Caco-2 (cell line): ENCODE results near the gene ID1. TPM values are rescaled to one million over a fixed set of nuclear protein-coding genes. Genes with fewer than 3 reads are reported as not detected.
"Not testable (repeated sequence)": the region's sequence is repeated elsewhere in the genome, so short reads cannot be mapped to it uniquely, and the experiment has no call there.

Experiments
- BruUV-seq: library from RNA; stranded (reverse); fragments of 400-500 nt; replicated peaks from 2 replicates; lab custom pipeline; 2021; lab: Mats Ljungman, UMichigan
- CTCF ChIA-PET: fragments of 300-600 bp; sonication (Branson Sonifier 250); formaldehyde crosslinking; loops from one replicate; lab custom pipeline; 2022; ENCODE audit warnings: antibody characterized with exemption; lab: Charles Lee
- POLR2A ChIA-PET: fragments of 300-600 bp; sonication (Branson Sonifier 250); formaldehyde crosslinking; loops from one replicate; lab custom pipeline; 2022; ENCODE audit warnings: antibody characterized with exemption; lab: Charles Lee
- DNase-seq, 2 experiments: peaks; one replicate each; pipeline versions ENCODE4 v3.0.0 to v3.0.0-alpha.2; 2020 to 2022
- H3K27me3 ChIP-seq: replicated peaks from 2 replicates; pipeline ENCODE4 v1.6.0; 2011; ENCODE audit warnings: low read length; ENCODE audit not compliant: control insufficient read depth, insufficient read depth
- H3K36me3 ChIP-seq: 2 replicates; pipeline ENCODE4 v1.5.1; 2011; ENCODE audit warnings: low read length; ENCODE audit not compliant: control insufficient read depth, insufficient read depth
- H3K4me1 ChIP-seq: fragments of 250-450 bp; sonication (Bioruptor Pico); 2 replicates; pipeline ENCODE4 v1.5.1; 2020; ENCODE audit warnings: mild to moderate bottlenecking
- H3K4me3 ChIP-seq: 2 replicates; pipeline ENCODE4 v1.5.1; 2011; ENCODE audit warnings: low read depth, mild to moderate bottlenecking, control low read depth, low read length
- H3K9me3 ChIP-seq: fragments of 250-450 bp; sonication (Bioruptor Pico); 2 replicates; pipeline ENCODE4 v1.5.1; 2020; ENCODE audit warnings: mild to moderate bottlenecking, moderate library complexity
- H3K27ac Mint-ChIP-seq: one replicate; pipeline ENCODE4 v1.8.0; 2022; ENCODE audit warnings: mixed read lengths; ENCODE audit not compliant: unreplicated experiment
- H3K27me3 Mint-ChIP-seq: one replicate; pipeline ENCODE4 v1.8.0; 2022; ENCODE audit warnings: mixed read lengths; ENCODE audit not compliant: insufficient read depth, unreplicated experiment
- H3K36me3 Mint-ChIP-seq: one replicate; pipeline ENCODE4 v1.8.0; 2022; ENCODE audit warnings: mild to moderate bottlenecking, mixed read lengths; ENCODE audit not compliant: insufficient read depth, unreplicated experiment
- H3K4me1 Mint-ChIP-seq: one replicate; pipeline ENCODE4 v1.8.0; 2022; ENCODE audit warnings: low read depth, mixed read lengths; ENCODE audit not compliant: unreplicated experiment
- H3K4me3 Mint-ChIP-seq: one replicate; pipeline ENCODE4 v1.8.0; 2022; ENCODE audit warnings: mild to moderate bottlenecking, moderate library complexity, mixed read lengths; ENCODE audit not compliant: unreplicated experiment
- H3K9me3 Mint-ChIP-seq: one replicate; pipeline ENCODE4 v1.8.0; 2022; ENCODE audit warnings: mixed read lengths; ENCODE audit not compliant: unreplicated experiment
- CTCF ChIP-seq, 2 experiments: fragments of 200-600 bp in 1 of 2; IDR thresholded peaks; 1 replicate in 1 of 2; 2 replicates in 1 of 2; pipeline versions ENCODE4 v1.5.1 to v1.8.0; 2011 to 2022; ENCODE audit warnings: antibody characterized with exemption in 1 of 2, control low read depth in 1 of 2, inconsistent platforms in 1 of 2, low read depth in 1 of 2, low read length in 1 of 2, mild to moderate bottlenecking in 1 of 2, moderate library complexity in 1 of 2; ENCODE audit not compliant: insufficient read depth in 1 of 2, severe bottlenecking in 1 of 2, unreplicated experiment in 1 of 2
- intact Hi-C: fragments of 100-400 bp; cut with micrococcal nuclease; formaldehyde crosslinking; loops from one replicate; pipeline ENCODE4 v1.10.0; 2022; ENCODE audit not compliant: unreplicated experiment
- total RNA-seq: library from RNA; stranded (reverse); gene quantifications from 2 replicates; pipeline ENCODE4 v1.2.3, GENCODE V29; 2022

The ID1 gene
- total RNA-seq, 1 experiment from 2014 or later = 163 TPM

GRCh38 chr20:31626534-31626933, 21.4 kb downstream of the ID1 start:
- H3K4me3 ChIP-seq, DNase-seq, H3K36me3 Mint-ChIP-seq, intact Hi-C loops, H3K27me3 Mint-ChIP-seq, H3K9me3 ChIP-seq, H3K4me1 Mint-ChIP-seq, H3K27me3 ChIP-seq, H3K36me3 ChIP-seq, H3K4me1 ChIP-seq, H3K9me3 Mint-ChIP-seq, BruUV-seq, H3K4me3 Mint-ChIP-seq, H3K27ac Mint-ChIP-seq: not testable (repeated sequence)
- CTCF ChIA-PET = interaction anchor here (1.8 kb wide), 1 partner anchor 97 kb away, joined by 8 read pairs; no protein-coding TSS in a partner anchor
- POLR2A ChIA-PET = interaction anchor here (0.6 kb wide), 1 partner anchor 49 kb away, joined by 8 read pairs; no protein-coding TSS in a partner anchor

DNA sequence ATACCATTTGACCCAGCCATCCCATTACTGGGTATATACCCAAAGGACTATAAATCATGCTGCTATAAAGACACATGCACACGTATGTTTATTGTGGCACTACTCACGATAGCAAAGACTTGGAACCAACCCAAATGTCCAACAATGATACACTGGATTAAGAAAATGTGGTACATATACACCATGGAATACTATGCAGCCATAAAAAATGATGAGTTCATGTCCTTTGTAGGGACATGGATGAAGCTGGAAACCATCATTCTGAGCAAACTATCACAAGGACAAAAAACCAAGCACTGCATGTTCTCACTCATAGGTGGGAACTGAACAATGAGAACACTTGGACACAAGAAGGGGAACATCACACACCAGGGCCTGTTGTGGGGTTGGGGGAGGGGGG, 23.0 kb downstream of the ID1 start:
- H3K27me3 Mint-ChIP-seq, H3K36me3 ChIP-seq, H3K27me3 ChIP-seq, H3K4me1 ChIP-seq, H3K27ac Mint-ChIP-seq, intact Hi-C loops, BruUV-seq, H3K9me3 Mint-ChIP-seq, H3K4me1 Mint-ChIP-seq, H3K36me3 Mint-ChIP-seq, DNase-seq, POLR2A ChIA-PET, CTCF ChIA-PET, H3K9me3 ChIP-seq, H3K4me3 Mint-ChIP-seq, H3K4me3 ChIP-seq: not testable (repeated sequence)

GRCh38 chr20:31630187-31630790, 25.2 kb downstream of the ID1 start:
- ChIA-PET CTCF (interaction anchor here (0.7 kb wide), 1 partner anchor 58 kb away, joined by 9 read pairs; no protein-coding TSS in a partner anchor), POLR2A (interaction anchor here (1.0 kb wide), 1 partner anchor 9 kb away, joined by 6 read pairs; no protein-coding TSS in a partner anchor)
- Histone ChIP-seq H3K9me3 (no peaks in the 10 kb centered on the region), H3K4me3 (no peak overlapping the region), H3K36me3 (no peaks in the 10 kb centered on the region), H3K27me3 (no peaks in the 10 kb centered on the region), H3K4me1 (peaks cover 9% of the 10 kb centered on the region; the same call in 1 of the 2 replicates)
- H3K4me3 Mint-ChIP-seq = no peak overlapping the region
- no peaks in the 10 kb centered on the region for H3K9me3 Mint-ChIP-seq
- no peak for DNase-seq
- no peak for TF ChIP-seq CTCF (IDR thresholded peaks at IDR 0.05; ENCODE audit: insufficient read depth in 1 of 2, low read depth in 1 of 2, low read length in 1 of 2, severe bottlenecking in 1 of 2, unreplicated experiment in 1 of 2)
- H3K27me3 Mint-ChIP-seq = no peaks in the 10 kb centered on the region
- no peaks in the 10 kb centered on the region for H3K4me1 Mint-ChIP-seq
- BruUV-seq = no TSS peak
- no peaks in the 10 kb centered on the region for H3K36me3 Mint-ChIP-seq
- no peak overlapping the region for H3K27ac Mint-ChIP-seq
- intact Hi-C loops = no loop called here

- Mint-ChIP-seq H3K36me3 (no peaks in the 10 kb centered on the region), H3K9me3 (no peaks in the 10 kb centered on the region), H3K4me3 (no peak overlapping the region), H3K27me3 (no peaks in the 10 kb centered on the region), H3K27ac (no peak overlapping the region), H3K4me1 (no peaks in the 10 kb centered on the region)
- TF ChIP-seq CTCF (IDR thresholded peaks at IDR 0.05; ENCODE audit: insufficient read depth in 1 of 2, low read depth in 1 of 2, low read length in 1 of 2, severe bottlenecking in 1 of 2, unreplicated experiment in 1 of 2) = no peak
- Histone ChIP-seq H3K27me3 (no peaks in the 10 kb centered on the region), H3K36me3 (no peaks in the 10 kb centered on the region), H3K4me1 (peaks cover 9% of the 10 kb centered on the region; the same call in 1 of the 2 replicates), H3K4me3 (no peak overlapping the region), H3K9me3 (no peaks in the 10 kb centered on the region)
- intact Hi-C loops = no loop called here
- ChIA-PET POLR2A (no interaction called here), CTCF (interaction anchor here (0.7 to 6.5 kb wide), 10 partner anchors 11 to 95 kb away, joined by 3 to 212 read pairs (median 14); partner anchors contain the start of gene BCL2L1)
- no peak for DNase-seq
- BruUV-seq = no TSS peak
Measured at GRCh38 chr20:31632548-31633338, 27.7 kb downstream of the ID1 start.
